Vagina (tissue), 2 donors: Measurements from ENCODE around the gene KCNQ2.

Source experiments
- CTCF ChIP-seq, 3 experiments: fragments of 450-650 bp in 2 of 3; fragments of 200-600 bp in 1 of 3; sonication (generic) in 1 of 3; IDR thresholded peaks; one replicate each; pipeline ENCODE4 v1.5.1; 2017 to 2019; ENCODE audit warnings: antibody characterized with exemption in 3 of 3, mild to moderate bottlenecking in 2 of 3, moderate library complexity in 2 of 3
- POLR2A ChIP-seq, 2 donors: fragments of 450-650 bp; IDR thresholded peaks; one replicate each; pipeline ENCODE4 v1.6.1; 2017; ENCODE audit warnings: antibody characterized with exemption in 2 of 2, mild to moderate bottlenecking in 2 of 2, moderate library complexity in 2 of 2
- POLR2AphosphoS5 ChIP-seq, 2 donors: sonication (generic); formaldehyde crosslinking; IDR thresholded peaks; one replicate each; pipeline ENCODE4 v1.9.0; 2017; ENCODE audit warnings: antibody characterized with exemption in 2 of 2, mild to moderate bottlenecking in 2 of 2, low read depth in 1 of 2; ENCODE audit not compliant: insufficient read depth in 1 of 2

- TF ChIP-seq CTCF (IDR thresholded peaks at IDR 0.05) = no peak
- no peak for TF ChIP-seq POLR2A (IDR thresholded peaks at IDR 0.05)
- TF ChIP-seq POLR2AphosphoS5 (IDR thresholded peaks at IDR 0.05; ENCODE audit: insufficient read depth in 1 of 2, low read depth in 1 of 2) = no peak
These were observed 53.8 kb downstream of the KCNQ2 start for GRCh38 chr20:63418617-63419016.
